Upper lobe of left lung (tissue), 4 donors: ENCODE results near the gene DCLK1.

ENCODE experiments used
- CTCF ChIP-seq, 6 experiments: fragments of 450-650 bp in 4 of 6; fragments of 200-600 bp in 2 of 6; sonication (generic) in 2 of 6; IDR thresholded peaks; one replicate each; pipeline ENCODE4 v1.5.1; 2016 to 2019; ENCODE audit warnings: antibody characterized with exemption in 6 of 6
- EP300 ChIP-seq, 4 donors: sonication (generic); formaldehyde crosslinking; IDR thresholded peaks; one replicate each; pipeline ENCODE4 v1.5.1; 2017; ENCODE audit warnings: antibody characterized with exemption in 4 of 4, control low read depth in 2 of 4

- TF ChIP-seq CTCF (IDR thresholded peaks at IDR 0.05) (no peak), EP300 (IDR thresholded peaks at IDR 0.05) (no peak)
These were observed 131.2 kb downstream of the DCLK1 start for GRCh38 chr13:36000028-36000427.
